GM12875 (cell line): ENCODE results near the gene IFNGR2.
A peak's percentile ranks its signal among the peaks of the same experiment; 100 is the strongest.

ENCODE experiments used
- H3K4me3 ChIP-seq: one replicate; pipeline ENCODE4 v1.5.1; 2011; ENCODE audit warnings: low read depth, low read length, control low read depth
- CTCF ChIP-seq: IDR thresholded peaks from 2 replicates; pipeline ENCODE4 v1.5.1; 2011; ENCODE audit warnings: low read depth, mild to moderate bottlenecking, control low read depth, inconsistent platforms, low read length, moderate library complexity, borderline replicate concordance; ENCODE audit not compliant: insufficient read depth

IFNGR2 gene

DNA sequence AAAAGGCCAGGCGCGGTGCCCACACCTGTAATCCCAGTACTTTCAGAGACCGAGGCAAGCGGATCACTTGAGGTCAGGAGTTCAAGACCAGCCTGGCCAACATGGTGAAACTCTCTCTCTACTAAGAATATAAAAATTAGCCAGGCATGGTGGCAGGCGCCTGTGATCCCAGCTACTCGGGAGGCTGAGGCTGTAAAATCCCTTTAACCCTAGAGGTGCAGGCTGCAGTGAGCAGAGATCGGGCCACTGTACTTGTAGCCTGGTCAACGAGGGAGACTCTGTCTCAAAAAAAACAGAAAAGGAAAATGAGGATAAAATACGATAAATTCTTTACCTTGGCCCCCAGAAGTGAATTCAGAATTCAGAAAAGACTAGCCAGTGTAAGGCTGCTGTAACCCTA lies 75.0 kb downstream of the IFNGR2 start:
- TF ChIP-seq CTCF = no peak
- H3K4me3 ChIP-seq = peak overlapping the region; percentile 97

- no peak; the same call in 1 of the 2 replicates for TF ChIP-seq CTCF
- peak overlapping the region; percentile 97 for H3K4me3 ChIP-seq
Observed at GRCh38 chr21:33478935-33479678, 75.9 kb downstream of the IFNGR2 start.

- TF ChIP-seq CTCF = peak; percentile 40
- peak within 1 kb of the TSS; percentile 97 for H3K4me3 ChIP-seq
Observed at GRCh38 chr21:33479679-33480480, 76.7 kb downstream of the IFNGR2 start, which contains the start of gene TMEM50B. Gene TMEM50B (minus strand): TSS chr21:33479974. CDS start chr21:33468885, 11,089 bp downstream.

DNA sequence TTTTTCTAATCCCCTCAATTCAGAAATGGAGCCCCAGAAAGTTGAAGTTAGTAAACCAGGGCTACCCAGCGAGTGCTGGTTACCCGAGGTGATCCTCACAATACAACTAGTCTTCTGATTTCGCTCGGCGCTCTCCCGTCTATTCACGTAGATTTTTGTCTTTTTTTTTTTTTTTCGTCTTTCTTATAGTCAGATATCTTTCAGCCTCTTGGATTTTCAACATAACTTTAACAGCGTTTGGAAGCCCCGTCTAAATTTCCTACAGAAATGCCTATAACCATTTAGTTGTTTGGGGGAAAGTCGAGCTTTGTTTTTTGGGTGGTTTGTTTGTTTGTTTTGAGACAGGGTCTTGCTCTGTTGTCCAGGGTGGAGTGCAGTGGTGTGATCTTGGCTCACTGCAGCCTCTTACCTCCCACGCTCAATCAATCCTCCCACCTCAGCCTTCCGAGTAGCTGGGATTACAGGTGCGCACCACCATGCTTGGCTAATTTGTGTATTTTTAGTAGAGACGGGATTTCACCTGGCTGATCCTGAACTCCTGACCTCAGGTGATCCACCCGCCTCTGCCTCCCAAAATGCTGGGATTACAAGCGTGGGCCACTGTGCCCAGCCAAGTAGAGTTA lies 77.4 kb downstream of the IFNGR2 start:
- H3K4me3 ChIP-seq = peak overlapping the region; percentile 72
- TF ChIP-seq CTCF = no peak

DNA sequence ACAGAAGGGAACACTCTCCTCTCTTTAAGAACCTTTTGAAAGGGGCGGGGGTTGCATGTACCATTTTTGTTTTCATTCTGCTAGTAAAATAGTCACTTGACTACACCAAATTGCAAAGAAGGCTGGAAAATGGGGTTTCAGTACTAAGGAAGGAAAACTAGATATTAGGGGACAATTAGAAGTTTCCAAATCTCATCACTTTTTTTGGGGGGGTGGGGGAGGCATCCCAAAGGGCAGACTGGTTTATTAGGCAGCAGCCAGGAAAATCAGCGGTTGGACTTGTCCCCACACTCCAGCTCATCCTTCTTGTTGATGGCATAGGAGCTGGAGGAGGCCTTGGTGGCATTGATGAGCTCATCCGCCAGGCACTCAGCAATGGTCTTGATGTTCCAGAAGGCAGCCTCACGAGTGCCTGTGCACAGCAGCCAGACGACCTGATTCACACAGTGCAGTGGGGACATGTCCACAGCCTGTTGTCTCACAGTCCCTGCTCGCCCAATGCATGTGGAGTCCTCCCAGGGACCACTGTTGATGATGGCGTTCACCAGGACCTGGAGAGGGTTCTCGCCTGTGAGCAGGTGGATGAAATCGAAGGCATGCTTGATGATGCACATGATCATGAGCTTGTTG lies 78.2 kb downstream of the IFNGR2 start:
- no peak overlapping the region for H3K4me3 ChIP-seq
- TF ChIP-seq CTCF = no peak
